ENCODE data around the gene NDUFB6.

Gene NDUFB6

DNA sequence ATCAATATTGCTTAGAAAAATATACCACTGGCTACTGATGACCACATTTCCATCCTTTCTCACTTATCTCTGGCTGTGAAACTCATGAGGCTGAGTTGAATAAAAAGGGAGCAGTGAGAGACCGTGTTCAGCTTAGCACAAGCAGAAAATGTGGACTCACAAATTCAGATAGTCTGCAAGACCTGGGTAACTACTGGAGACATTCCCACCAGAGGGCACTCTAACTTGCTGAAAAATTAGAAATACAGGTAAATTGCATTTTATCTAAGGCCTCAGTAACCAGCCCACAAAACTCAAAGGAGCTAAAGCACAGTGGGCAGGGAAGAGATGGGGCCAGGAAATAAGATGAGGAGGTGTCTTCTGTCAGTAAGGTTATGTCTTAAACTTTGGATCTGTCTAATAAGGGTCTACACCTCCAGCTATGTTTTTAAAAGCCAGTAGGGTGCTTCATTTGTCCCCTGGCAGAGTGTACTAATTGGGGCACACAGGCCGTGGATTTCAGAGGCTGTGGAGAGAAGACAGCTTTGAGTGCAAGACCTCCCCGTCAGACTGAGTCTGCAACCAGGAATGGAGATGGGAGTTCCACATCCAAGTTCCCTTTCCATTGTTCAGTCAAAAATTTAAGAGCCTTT lies 8.7 kb upstream of the NDUFB6 start:
- TF ChIP-seq, protein P1, sequence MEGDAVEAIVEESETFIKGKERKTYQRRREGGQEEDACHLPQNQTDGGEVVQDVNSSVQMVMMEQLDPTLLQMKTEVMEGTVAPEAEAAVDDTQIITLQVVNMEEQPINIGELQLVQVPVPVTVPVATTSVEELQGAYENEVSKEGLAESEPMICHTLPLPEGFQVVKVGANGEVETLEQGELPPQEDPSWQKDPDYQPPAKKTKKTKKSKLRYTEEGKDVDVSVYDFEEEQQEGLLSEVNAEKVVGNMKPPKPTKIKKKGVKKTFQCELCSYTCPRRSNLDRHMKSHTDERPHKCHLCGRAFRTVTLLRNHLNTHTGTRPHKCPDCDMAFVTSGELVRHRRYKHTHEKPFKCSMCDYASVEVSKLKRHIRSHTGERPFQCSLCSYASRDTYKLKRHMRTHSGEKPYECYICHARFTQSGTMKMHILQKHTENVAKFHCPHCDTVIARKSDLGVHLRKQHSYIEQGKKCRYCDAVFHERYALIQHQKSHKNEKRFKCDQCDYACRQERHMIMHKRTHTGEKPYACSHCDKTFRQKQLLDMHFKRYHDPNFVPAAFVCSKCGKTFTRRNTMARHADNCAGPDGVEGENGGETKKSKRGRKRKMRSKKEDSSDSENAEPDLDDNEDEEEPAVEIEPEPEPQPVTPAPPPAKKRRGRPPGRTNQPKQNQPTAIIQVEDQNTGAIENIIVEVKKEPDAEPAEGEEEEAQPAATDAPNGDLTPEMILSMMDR (IDR thresholded peaks at IDR 0.05; ENCODE audit: low read depth, low read length, missing control alignments) = peak; percentile 71
- in situ Hi-C loops (cut with HindIII; ENCODE audit: low sequenced_read_pairs) = no loop called here
- DNase-seq (ENCODE audit: low read depth) = peak; percentile 83
- no peak overlapping the region for H3K4me3 ChIP-seq (ENCODE audit: low read depth, low read length)

DNA sequence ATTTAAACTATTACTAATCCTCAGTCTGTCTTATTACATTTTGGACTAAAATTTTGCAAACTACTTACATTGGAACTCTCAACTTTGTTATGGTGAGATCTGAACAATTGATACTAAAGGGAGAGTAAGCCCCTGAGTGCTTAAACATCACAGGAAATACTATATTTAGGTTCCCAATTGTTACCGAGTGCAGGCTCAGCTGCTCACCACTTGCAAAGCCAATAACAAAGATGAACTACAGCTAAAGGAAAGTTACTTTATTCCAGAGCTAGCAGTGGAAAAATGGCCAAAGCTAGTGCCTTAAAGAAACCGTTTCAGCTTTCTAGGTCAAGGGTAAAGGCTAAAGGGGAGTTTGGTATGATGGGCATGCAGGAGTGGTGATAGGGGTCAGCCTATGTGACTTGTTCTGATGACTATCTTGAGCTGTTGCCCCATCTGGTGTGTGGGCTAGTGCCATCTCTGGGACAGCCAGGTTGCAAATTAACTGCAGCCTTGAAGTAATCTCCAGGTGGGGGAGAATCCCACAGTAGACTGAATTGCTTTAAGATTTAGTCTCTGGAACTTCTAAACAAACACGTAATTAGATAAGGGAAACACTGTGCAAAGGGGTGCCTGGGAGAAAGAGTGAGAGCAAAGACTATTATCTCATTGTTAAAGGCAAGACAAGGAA lies 7.8 kb upstream of the NDUFB6 start:
- TF ChIP-seq, protein P1 (IDR thresholded peaks at IDR 0.05; ENCODE audit: low read depth, low read length, missing control alignments) = no peak
- H3K4me3 ChIP-seq (ENCODE audit: low read depth, low read length) = no peak overlapping the region
- in situ Hi-C loops (cut with HindIII; ENCODE audit: low sequenced_read_pairs) = no loop called here
- DNase-seq (ENCODE audit: low read depth) = no peak

DNA sequence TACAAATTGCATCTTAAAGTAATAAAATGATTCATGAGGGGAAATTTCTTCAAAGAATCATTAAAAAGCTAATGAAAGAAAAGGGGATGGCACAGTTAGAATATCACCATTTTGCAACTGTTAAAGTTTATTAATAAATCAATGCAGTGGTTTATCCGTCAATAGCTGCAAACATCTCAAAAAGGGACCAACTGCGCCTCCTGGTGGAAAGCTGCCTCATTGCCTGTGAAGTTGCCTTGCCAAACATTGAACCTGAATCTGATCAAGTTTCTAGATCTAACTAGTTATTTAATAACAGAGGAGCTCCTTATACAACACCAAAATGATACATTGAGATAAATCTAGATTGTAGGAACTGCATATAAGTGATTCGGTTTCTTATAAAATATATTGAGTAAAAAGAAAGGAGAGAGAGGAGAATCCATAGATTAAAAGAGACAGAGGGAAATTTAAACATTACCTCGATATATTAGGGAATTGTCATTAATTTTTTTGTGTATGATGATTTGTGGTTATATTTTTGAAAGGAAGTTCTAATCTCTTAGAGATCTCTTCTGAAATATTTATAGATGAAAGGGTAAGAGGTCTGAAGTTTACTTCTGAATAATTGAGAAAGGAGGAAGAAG lies 6.9 kb upstream of the NDUFB6 start:
- H3K4me3 ChIP-seq (ENCODE audit: low read depth, low read length) = no peak overlapping the region
- in situ Hi-C loops (cut with HindIII; ENCODE audit: low sequenced_read_pairs) = loop anchor here (5.0 kb wide), 1 partner anchor 392 kb away; no protein-coding TSS in a partner anchor
- peak; percentile 33 for DNase-seq (ENCODE audit: low read depth)
- TF ChIP-seq, protein P1 (IDR thresholded peaks at IDR 0.05; ENCODE audit: low read depth, low read length, missing control alignments) = peak; percentile 96

DNA sequence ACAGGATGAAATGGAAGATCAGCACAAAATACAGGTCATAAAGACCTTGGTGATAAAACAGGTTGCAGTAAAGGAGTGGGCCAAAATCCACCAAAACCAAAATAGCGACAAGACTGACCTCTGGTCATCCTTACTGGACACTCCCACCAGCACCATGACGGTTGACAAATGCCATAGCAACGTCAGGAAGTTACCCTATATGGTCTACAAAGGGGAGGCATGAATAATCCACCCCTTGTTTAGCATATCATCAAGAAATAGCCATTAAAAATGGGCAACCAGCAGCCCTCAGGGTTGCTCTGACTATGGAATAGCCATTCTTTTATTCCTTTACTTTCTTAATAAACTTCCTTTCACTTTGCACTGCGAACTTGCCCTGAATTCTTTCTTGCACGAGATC lies 6.0 kb upstream of the NDUFB6 start:
- no peak overlapping the region for H3K4me3 ChIP-seq (ENCODE audit: low read depth, low read length)
- no peak for DNase-seq (ENCODE audit: low read depth)
- TF ChIP-seq, protein P1 (IDR thresholded peaks at IDR 0.05; ENCODE audit: low read depth, low read length, missing control alignments) = no peak
- in situ Hi-C loops (cut with HindIII; ENCODE audit: low sequenced_read_pairs) = loop anchor here (5.0 kb wide), 1 partner anchor 393 kb away; no protein-coding TSS in a partner anchor

DNA sequence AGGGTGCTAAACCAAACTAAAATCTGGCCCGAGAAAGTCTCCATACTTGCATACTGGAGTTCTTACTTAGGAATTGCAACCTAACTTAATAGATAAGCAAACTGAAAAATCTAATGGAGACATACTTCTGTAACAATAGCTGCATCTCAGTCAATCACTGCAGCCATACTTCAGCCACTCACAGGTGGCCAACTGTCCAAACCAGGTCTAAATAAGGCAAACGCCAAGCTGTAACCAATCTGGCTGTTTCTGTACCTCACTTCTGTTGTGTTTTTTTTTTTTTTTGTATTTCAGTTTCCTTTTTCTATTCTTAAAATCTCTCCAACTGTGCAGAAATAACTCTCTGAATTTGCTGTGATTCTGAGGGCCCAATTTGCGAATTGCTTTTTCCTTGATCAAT lies 4.4 kb upstream of the NDUFB6 start:
- in situ Hi-C loops (cut with HindIII; ENCODE audit: low sequenced_read_pairs) = loop anchor here (5.0 kb wide), 1 partner anchor 395 kb away; no protein-coding TSS in a partner anchor
- TF ChIP-seq, protein P1 (IDR thresholded peaks at IDR 0.05; ENCODE audit: low read depth, low read length, missing control alignments) = no peak
- DNase-seq (ENCODE audit: low read depth) = no peak
- H3K4me3 ChIP-seq (ENCODE audit: low read depth, low read length) = no peak overlapping the region

DNA sequence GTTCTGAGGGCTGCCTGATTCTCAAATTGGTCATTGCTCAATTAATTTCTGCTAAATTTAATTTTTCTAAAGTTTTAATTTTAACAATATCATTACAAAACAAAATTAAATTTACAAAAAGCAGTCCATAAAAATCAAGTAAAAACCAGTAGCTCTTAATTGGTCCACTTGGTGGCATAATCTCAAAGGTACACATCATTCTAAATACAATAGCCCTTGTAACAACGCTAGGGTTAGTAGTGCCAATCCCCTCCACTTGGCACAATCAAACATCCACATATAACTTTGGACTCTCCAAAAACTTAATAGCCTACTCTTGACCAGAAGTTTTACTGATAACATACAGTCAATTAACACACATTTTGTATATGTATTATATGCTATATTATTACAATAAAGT lies 1.9 kb upstream of the NDUFB6 start:
- no peak for DNase-seq (ENCODE audit: low read depth)
- in situ Hi-C loops (cut with HindIII; ENCODE audit: low sequenced_read_pairs) = loop anchor here (5.0 to 25.0 kb wide), 2 partner anchors 188 to 397 kb away; partner anchors contain the start of gene ACO1
- H3K4me3 ChIP-seq (ENCODE audit: low read depth, low read length) = no peak overlapping the region
- TF ChIP-seq, protein P1 (IDR thresholded peaks at IDR 0.05; ENCODE audit: low read depth, low read length, missing control alignments) = no peak

Data from astrocyte of the cerebellum (primary cell).